ENCODE data around the gene BSND. TPM values are rescaled to one million over a fixed set of nuclear protein-coding genes. Genes with fewer than 3 reads are reported as not detected.

The BSND gene
- total RNA-seq, 1 experiment from 2014 or later = not detected

DNA sequence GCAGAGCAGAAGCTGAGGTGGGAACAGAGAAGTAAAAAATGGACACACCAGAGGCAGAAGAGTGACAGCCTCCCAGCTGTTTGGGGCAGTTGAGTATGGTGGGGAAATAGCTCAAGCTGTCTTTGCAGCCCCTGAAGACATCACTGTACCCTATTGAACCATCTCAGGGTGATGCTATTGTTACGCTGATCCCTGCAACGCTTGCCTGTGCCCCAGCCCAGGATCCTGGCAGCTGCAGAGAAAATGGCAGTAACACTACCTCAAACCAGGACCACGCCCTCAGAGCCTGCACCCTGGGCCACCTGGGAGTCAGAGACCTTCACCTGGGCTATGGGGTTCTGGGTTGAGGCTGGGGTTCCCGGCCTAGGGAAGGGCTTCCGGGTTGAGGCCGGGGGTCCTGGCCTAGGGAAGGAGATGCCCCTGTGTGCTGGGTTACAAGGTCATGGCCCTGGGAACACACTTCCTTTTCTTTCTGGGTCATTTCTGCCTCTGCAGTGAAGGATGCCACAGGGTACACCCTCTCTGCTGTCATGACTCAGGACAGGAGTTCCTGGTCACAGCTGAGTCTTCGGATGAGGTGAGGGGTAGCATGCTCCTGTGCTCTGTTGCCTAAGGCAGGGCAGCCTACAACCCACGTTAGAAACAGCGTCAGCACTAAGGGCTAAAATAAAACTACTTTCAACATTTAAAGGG lies 11.6 kb downstream of the BSND start:
- Histone ChIP-seq H3K27ac (ENCODE audit: low read depth, low read length, poor library complexity, severe bottlenecking) (no peak overlapping the region), H3K36me3 (ENCODE audit: insufficient read depth, low read length, poor library complexity, severe bottlenecking) (no peaks in the 10 kb centered on the region), H3K4me3 (ENCODE audit: low read depth, low read length, poor library complexity, severe bottlenecking) (no peak overlapping the region), H3K4me1 (ENCODE audit: insufficient read depth, low read length, poor library complexity, severe bottlenecking) (no peaks in the 10 kb centered on the region), H3K9me3 (ENCODE audit: low read depth, low read length, poor library complexity, severe bottlenecking) (no peaks in the 10 kb centered on the region), H3K27me3 (replicated peaks; ENCODE audit: insufficient read depth, low read depth, low read length, poor library complexity) (no peaks in the 10 kb centered on the region)
- intact Hi-C loops (cut with micrococcal nuclease; ENCODE audit: unreplicated experiment) = no loop called here
- CTCF ChIA-PET = no interaction called here
- no peak for TF ChIP-seq CTCF (conservative IDR thresholded peaks at IDR 0.05; ENCODE audit: low read depth, low read length)
- no peak for TF ChIP-seq EZH2 (IDR thresholded peaks at IDR 0.05; ENCODE audit: borderline replicate concordance, low read depth, low read length, poor library complexity, severe bottlenecking)
- no peak for DNase-seq (ENCODE audit: low spot score)
- POLR2A ChIA-PET (ENCODE audit: low non-redundant PET) = no interaction called here
- no TSS peak for BruUV-seq (replicated peaks)

GRCh38 chr1:55010887-55011217 lies 12.1 kb downstream of the BSND start:
- Histone ChIP-seq H3K36me3 (ENCODE audit: insufficient read depth, low read length, poor library complexity, severe bottlenecking) (no peaks in the 10 kb centered on the region), H3K27me3 (replicated peaks; ENCODE audit: insufficient read depth, low read depth, low read length, poor library complexity) (peaks cover under 1% of the 10 kb centered on the region), H3K4me3 (ENCODE audit: low read depth, low read length, poor library complexity, severe bottlenecking) (no peak overlapping the region), H3K27ac (ENCODE audit: low read depth, low read length, poor library complexity, severe bottlenecking) (no peak overlapping the region), H3K9me3 (ENCODE audit: low read depth, low read length, poor library complexity, severe bottlenecking) (no peaks in the 10 kb centered on the region), H3K4me1 (ENCODE audit: insufficient read depth, low read length, poor library complexity, severe bottlenecking) (no peaks in the 10 kb centered on the region)
- no TSS peak for BruUV-seq (replicated peaks)
- ChIA-PET POLR2A (ENCODE audit: low non-redundant PET) (no interaction called here), CTCF (no interaction called here)
- no peak for DNase-seq (ENCODE audit: low spot score)
- intact Hi-C loops (cut with micrococcal nuclease; ENCODE audit: unreplicated experiment) = no loop called here
- TF ChIP-seq CTCF (conservative IDR thresholded peaks at IDR 0.05; ENCODE audit: low read depth, low read length) = no peak
- TF ChIP-seq EZH2 (IDR thresholded peaks at IDR 0.05; ENCODE audit: borderline replicate concordance, low read depth, low read length, poor library complexity, severe bottlenecking) = no peak

DNA sequence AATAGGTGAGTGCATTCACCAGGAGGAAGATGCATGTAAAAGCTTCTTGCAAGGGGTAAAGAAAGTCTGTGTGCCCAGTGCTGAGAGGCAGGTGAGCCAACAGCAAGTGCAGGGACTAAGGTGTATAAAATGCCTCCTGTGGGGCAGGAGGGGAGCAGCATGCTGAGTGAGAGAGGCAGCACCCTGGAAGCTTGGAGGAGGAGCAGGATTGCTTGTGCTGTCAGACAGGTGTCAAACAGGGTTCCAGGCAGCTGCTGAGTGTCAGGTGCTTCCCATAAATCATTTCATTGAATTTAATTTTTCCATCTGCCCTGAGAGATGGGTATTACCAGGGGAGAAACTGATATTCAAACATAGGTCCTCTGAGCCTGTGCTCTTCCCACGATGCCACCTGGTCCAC lies 13.9 kb downstream of the BSND start:
- no peaks in the 10 kb centered on the region for H3K4me1 ChIP-seq (ENCODE audit: insufficient read depth, low read length, poor library complexity, severe bottlenecking)
- POLR2A ChIA-PET (ENCODE audit: low non-redundant PET) = no interaction called here
- TF ChIP-seq CTCF (conservative IDR thresholded peaks at IDR 0.05; ENCODE audit: low read depth, low read length) (no peak), EZH2 (IDR thresholded peaks at IDR 0.05; ENCODE audit: borderline replicate concordance, low read depth, low read length, poor library complexity, severe bottlenecking) (no peak)
- intact Hi-C loops (cut with micrococcal nuclease; ENCODE audit: unreplicated experiment) = no loop called here
- H3K27me3 ChIP-seq (replicated peaks; ENCODE audit: insufficient read depth, low read depth, low read length, poor library complexity) = peaks cover 5% of the 10 kb centered on the region
- DNase-seq (ENCODE audit: low spot score) = no peak
- no peak overlapping the region for H3K4me3 ChIP-seq (ENCODE audit: low read depth, low read length, poor library complexity, severe bottlenecking)
- H3K9me3 ChIP-seq (ENCODE audit: low read depth, low read length, poor library complexity, severe bottlenecking) = no peaks in the 10 kb centered on the region
- no TSS peak for BruUV-seq (replicated peaks)
- CTCF ChIA-PET = no interaction called here
- H3K27ac ChIP-seq (ENCODE audit: low read depth, low read length, poor library complexity, severe bottlenecking) = no peak overlapping the region
- no peaks in the 10 kb centered on the region for H3K36me3 ChIP-seq (ENCODE audit: insufficient read depth, low read length, poor library complexity, severe bottlenecking)
